VCaP (cell line): ENCODE measurements around the gene MKNK1.

Experiments used
- H3K27ac ChIP-seq: fragments of 450-650 bp; 2 replicates; pipeline ENCODE4 v1.5.1; 2017
- TF ChIP-seq, protein P1 (sequence below): fragments of 450-650 bp; conservative IDR thresholded peaks from 2 replicates; pipeline ENCODE4 v1.5.1; 2017; ENCODE audit warnings: mild to moderate bottlenecking, moderate library complexity

Gene MKNK1

DNA sequence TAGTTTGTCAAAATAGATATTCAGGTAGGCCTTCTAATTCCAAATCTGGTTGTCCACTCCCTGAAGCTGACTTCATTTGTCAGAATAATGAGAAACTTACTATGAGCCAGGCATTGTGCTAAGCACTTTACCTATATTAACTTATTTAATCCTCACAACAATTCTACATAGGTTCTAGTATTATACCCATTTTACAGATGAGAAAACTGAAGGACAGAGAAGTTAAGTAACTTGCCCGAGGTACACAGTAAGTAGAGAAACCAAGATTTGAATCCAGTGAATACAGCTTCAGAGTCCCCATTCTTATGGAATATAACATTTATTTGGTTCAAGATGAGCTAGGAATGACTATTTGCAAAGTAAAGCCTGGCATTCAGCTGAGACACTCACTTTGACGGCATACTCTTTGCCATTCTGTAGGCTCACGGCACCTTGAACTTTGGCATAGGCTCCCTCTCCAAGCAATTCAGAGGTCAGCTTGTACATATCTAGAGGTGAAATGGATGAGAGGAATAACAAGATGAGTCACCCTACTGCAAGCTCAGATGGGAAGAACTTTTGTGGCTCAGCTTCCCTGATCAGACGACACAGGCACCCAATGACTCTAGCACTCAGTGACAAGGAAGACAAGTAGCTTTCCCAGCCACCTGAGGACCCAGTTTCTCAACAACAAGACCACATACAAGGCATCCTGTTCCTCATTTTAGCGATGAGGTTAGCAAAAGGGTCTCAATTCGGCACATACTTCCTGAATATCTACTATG is 23.7 kb downstream of the MKNK1 start:
- TF ChIP-seq, protein P1, sequence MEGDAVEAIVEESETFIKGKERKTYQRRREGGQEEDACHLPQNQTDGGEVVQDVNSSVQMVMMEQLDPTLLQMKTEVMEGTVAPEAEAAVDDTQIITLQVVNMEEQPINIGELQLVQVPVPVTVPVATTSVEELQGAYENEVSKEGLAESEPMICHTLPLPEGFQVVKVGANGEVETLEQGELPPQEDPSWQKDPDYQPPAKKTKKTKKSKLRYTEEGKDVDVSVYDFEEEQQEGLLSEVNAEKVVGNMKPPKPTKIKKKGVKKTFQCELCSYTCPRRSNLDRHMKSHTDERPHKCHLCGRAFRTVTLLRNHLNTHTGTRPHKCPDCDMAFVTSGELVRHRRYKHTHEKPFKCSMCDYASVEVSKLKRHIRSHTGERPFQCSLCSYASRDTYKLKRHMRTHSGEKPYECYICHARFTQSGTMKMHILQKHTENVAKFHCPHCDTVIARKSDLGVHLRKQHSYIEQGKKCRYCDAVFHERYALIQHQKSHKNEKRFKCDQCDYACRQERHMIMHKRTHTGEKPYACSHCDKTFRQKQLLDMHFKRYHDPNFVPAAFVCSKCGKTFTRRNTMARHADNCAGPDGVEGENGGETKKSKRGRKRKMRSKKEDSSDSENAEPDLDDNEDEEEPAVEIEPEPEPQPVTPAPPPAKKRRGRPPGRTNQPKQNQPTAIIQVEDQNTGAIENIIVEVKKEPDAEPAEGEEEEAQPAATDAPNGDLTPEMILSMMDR = no peak
- H3K27ac ChIP-seq = no peak overlapping the region

DNA sequence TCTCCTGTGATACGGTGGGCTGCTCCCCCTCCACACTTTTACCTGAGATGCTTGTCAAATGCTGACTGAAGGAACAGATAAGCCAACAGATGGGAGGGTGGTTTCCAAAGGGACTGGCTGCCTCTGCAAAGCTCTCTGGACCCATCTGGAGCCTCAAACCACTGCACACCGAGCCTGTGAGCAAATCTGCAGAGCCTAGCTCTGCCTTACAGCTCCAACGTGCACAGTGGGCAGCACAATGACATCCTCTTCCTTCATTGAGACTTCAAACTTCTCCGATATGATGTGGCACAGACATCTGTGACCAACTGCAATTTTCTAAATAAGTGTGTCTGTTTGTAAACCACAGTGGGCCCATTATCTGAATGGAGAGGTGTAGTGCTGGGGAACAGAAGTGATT is 26.4 kb downstream of the MKNK1 start:
- H3K27ac ChIP-seq = no peak overlapping the region
- TF ChIP-seq, protein P1 = no peak

DNA sequence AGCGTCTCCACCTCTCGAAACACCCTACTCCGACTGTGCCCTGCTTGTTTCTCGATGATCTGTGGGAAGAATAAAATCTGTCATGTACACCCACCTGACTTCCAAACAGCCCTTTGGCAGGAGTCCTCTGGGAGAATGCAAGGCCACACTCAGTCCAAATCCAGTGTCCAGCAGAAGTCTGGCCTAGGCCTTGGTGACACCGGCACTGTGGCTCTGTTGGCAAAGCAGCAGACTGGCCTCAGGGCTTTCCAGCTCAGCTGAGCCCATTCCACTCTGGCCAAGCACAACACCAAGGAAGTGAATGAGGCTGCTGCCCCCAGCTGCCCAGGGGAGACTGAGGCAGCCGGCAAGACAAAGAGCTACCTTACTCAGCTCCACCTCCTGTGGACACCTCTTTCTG is 27.5 kb downstream of the MKNK1 start:
- TF ChIP-seq, protein P1 = no peak
- H3K27ac ChIP-seq = no peak overlapping the region

DNA sequence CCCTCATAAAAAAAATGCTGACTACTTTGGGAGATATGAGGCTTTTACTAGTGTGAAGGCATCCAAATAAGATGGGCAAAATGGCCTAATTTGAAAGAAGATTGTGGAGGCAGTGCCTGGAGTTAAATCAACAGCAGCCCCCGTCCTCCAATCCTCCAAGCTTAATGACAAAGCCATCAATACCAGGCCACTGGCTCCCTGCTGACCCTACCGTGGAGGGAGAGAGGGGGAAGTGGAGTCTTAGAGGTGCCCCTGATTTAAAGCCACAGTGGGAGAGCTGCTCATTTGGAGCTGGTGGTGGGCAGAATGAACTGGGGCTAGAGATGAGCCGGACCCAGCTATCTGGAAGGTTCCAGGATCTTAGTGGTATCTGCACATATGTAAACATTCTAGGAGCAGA is 28.3 kb downstream of the MKNK1 start:
- TF ChIP-seq, protein P1 = no peak
- no peak overlapping the region for H3K27ac ChIP-seq

DNA sequence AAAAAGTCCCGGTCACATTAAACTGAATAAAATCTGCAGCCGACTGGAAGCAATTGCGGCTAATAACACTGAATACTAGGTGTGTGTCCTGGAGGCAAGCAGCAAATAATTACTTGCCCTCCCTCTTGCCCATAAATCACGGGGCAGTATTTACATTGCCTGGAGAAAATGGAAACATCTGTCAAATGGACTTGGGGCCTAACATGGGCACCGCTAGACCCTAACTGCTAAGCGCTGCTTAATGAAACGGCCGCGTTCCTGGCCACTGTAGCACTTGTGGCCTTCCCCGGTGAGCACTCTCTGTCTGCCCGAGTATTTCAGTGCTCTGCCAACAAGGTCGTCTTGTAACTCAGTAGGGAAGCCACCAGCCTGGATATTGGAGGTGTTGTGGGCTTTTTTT is 28.8 kb downstream of the MKNK1 start:
- no peak overlapping the region for H3K27ac ChIP-seq
- TF ChIP-seq, protein P1 = no peak

DNA sequence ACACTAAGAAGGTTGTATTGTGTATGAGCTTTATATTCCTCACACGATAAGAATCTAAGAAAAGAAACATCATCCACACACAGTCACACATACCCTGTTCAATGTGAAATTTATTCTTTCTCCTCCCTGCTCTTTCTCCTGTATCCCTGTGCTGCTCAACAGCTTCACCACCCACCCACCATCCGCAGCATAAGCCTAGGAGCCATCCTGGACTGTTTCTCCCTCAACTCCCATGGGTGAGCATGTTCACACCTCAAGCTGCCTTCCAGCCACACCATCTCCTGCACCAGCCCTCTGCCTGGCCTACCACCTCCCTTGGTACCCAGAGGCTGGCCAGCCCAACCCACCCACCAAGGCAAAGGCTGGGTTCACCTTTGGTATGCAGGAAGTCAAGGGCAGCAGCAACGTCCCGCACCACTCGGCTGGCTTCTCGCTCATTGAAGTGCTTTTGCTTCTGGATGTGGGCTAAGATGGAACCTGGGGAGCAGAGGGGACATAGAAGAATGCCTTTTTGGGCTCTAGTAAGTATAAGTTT is 32.3 kb downstream of the MKNK1 start:
- TF ChIP-seq, protein P1 = no peak
- no peak overlapping the region for H3K27ac ChIP-seq

DNA sequence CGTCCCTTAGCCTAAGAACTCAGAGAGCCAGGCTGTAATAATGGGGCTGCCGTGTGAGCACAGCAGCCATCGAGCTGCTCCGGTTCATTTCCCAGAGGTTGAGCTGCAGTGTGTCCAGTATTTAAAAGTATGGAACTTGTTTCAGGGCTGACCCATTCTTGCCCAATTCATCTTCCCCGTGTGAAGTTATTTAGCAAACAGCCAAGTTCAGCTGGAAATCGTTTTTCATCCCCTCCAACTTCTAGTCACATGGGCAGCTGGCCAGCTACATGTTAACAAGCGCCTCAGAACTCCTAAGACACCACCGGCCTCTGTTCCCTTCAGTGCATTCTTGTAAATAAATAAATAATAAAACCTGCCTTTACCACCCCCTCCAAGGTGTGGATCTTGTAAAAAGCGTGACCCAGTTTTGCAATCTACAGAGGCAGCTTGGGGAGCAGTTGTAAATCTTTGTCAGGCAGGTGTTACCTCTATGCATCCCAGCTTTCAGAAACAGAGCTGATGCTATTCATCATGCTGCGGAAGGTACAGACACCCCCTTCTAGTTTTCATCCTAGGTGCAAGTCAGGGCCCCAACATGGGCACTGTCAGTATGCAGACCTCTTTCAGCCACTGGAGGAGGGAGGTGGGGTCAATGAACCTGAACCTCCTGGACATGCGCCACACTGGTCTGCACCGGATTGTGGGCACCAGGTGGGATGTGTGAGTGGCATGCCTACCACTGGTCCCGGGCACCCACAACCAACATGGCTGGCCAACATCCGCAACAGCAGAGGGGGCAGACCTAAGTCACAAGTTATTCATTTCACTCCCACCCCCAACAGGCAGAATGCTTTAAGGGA is 34.0 kb downstream of the MKNK1 start:
- TF ChIP-seq, protein P1 = no peak
- H3K27ac ChIP-seq = no peak overlapping the region
